H9 (cell line): ENCODE data around the gene CIPC. TPM values are rescaled to one million over a fixed set of nuclear protein-coding genes. Genes with fewer than 3 reads are reported as not detected.

Experiments used
- DNase-seq: peaks from one replicate; pipeline ENCODE4 v3.0.0-alpha.2; 2017
- H2AFZ ChIP-seq: one replicate; pipeline ENCODE4 v1.6.1; 2013; ENCODE audit warnings: mild to moderate bottlenecking, low read length, control low read depth, moderate library complexity
- H2AK5ac ChIP-seq: 2 replicates; pipeline ENCODE4 v1.6.1; 2013; ENCODE audit warnings: low read length, control low read depth, mixed read lengths; ENCODE audit not compliant: insufficient read length
- H2BK120ac ChIP-seq: one replicate; pipeline ENCODE4 v1.6.1; 2013; ENCODE audit warnings: low read depth, mild to moderate bottlenecking, low read length, control low read depth, inconsistent platforms; ENCODE audit not compliant: poor library complexity, severe bottlenecking
- H2BK12ac ChIP-seq: 2 replicates; pipeline ENCODE4 v1.6.1; 2013; ENCODE audit warnings: low read length, control low read depth, mixed read lengths, low read depth; ENCODE audit not compliant: insufficient read length
- H2BK15ac ChIP-seq: 2 replicates; pipeline ENCODE4 v1.6.1; 2013; ENCODE audit warnings: low read depth, low read length, control low read depth
- H2BK20ac ChIP-seq: one replicate; pipeline ENCODE4 v1.6.1; 2013; ENCODE audit warnings: low read depth, mild to moderate bottlenecking, low read length, control low read depth, inconsistent platforms; ENCODE audit not compliant: poor library complexity, severe bottlenecking
- H2BK5ac ChIP-seq: 2 replicates; pipeline ENCODE4 v1.6.1; 2013; ENCODE audit warnings: low read length, control low read depth, mixed read lengths; ENCODE audit not compliant: insufficient read length
- H3K14ac ChIP-seq: 2 replicates; pipeline ENCODE4 v1.6.1; 2013; ENCODE audit warnings: low read length, control low read depth; ENCODE audit not compliant: insufficient read depth
- H3K18ac ChIP-seq: 2 replicates; pipeline ENCODE4 v1.6.1; 2013; ENCODE audit warnings: low read depth, mild to moderate bottlenecking, mixed read lengths, low read length, control low read depth; ENCODE audit not compliant: insufficient read length
- H3K23ac ChIP-seq: 2 replicates; pipeline ENCODE4 v1.6.1; 2013; ENCODE audit warnings: low read length, control low read depth, mixed read lengths, low read depth; ENCODE audit not compliant: insufficient read length
- H3K23me2 ChIP-seq: 2 replicates; pipeline ENCODE4 v1.6.1; 2013; ENCODE audit warnings: low read depth, mild to moderate bottlenecking, mixed read lengths, low read length, control low read depth; ENCODE audit not compliant: insufficient read length, poor library complexity, severe bottlenecking
- H3K27ac ChIP-seq: 2 replicates; pipeline ENCODE4 v1.5.1; 2013; ENCODE audit warnings: low read length, control low read depth, mixed read lengths, low read depth; ENCODE audit not compliant: insufficient read length
- H3K27me3 ChIP-seq: 2 replicates; pipeline ENCODE4 v1.6.1; 2013; ENCODE audit warnings: low read length, control low read depth, inconsistent platforms; ENCODE audit not compliant: insufficient read depth
- H3K4ac ChIP-seq: 2 replicates; pipeline ENCODE4 v1.6.1; 2013; ENCODE audit warnings: low read depth, mild to moderate bottlenecking, control low read depth, inconsistent platforms, low read length, moderate library complexity
- H3K4me1 ChIP-seq: 2 replicates; pipeline ENCODE4 v1.6.1; 2013; ENCODE audit warnings: low read length, control low read depth, inconsistent platforms; ENCODE audit not compliant: insufficient read depth
- H3K4me2 ChIP-seq: 2 replicates; pipeline ENCODE4 v1.6.1; 2013; ENCODE audit warnings: low read length, control low read depth, mixed read lengths; ENCODE audit not compliant: insufficient read length, insufficient read depth
- H3K56ac ChIP-seq: 2 replicates; pipeline ENCODE4 v1.6.1; 2013; ENCODE audit warnings: low read depth, mild to moderate bottlenecking, mixed read lengths, low read length, control low read depth; ENCODE audit not compliant: insufficient read length
- H3K79me1 ChIP-seq: 2 replicates; pipeline ENCODE4 v1.6.1; 2013; ENCODE audit warnings: low read depth, mild to moderate bottlenecking, moderate library complexity, low read length, control low read depth, inconsistent platforms; ENCODE audit not compliant: insufficient read depth, poor library complexity, severe bottlenecking
- H3K79me2 ChIP-seq: 2 replicates; pipeline ENCODE4 v1.6.1; 2013; ENCODE audit warnings: low read length, control low read depth, inconsistent platforms; ENCODE audit not compliant: insufficient read depth
- H3K9ac ChIP-seq: 2 replicates; pipeline ENCODE4 v1.6.1; 2013; ENCODE audit warnings: low read length, control low read depth, mixed read lengths; ENCODE audit not compliant: insufficient read length; ENCODE audit errors: extremely low read depth
- H3K9me3 ChIP-seq: one replicate; pipeline ENCODE4 v1.6.1; 2013; ENCODE audit warnings: low read depth, low read length, inconsistent platforms; ENCODE audit not compliant: control insufficient read depth
- H3T11ph ChIP-seq: one replicate; pipeline ENCODE4 v1.6.1; 2013; ENCODE audit warnings: mild to moderate bottlenecking, low read length, control low read depth, inconsistent platforms
- H4K20me1 ChIP-seq: one replicate; pipeline ENCODE4 v1.6.1; 2013; ENCODE audit not compliant: control insufficient read depth, insufficient read length, insufficient read depth
- H4K5ac ChIP-seq: 2 replicates; pipeline ENCODE4 v1.6.1; 2013; ENCODE audit warnings: low read depth, mild to moderate bottlenecking, mixed read lengths, low read length, control low read depth; ENCODE audit not compliant: insufficient read length
- H4K8ac ChIP-seq: replicated peaks from 2 replicates; pipeline ENCODE4 v1.6.1; 2013; ENCODE audit warnings: low read length, control low read depth, mixed read lengths, low read depth; ENCODE audit not compliant: insufficient read length
- H4K91ac ChIP-seq: 2 replicates; pipeline ENCODE4 v1.6.1; 2013; ENCODE audit warnings: low read depth, mild to moderate bottlenecking, moderate library complexity, mixed read lengths, low read length, control low read depth; ENCODE audit not compliant: insufficient read length
- H3K27ac Mint-ChIP-seq, 3 experiments: 2 replicates in 2 of 3; 3 replicates in 1 of 3; pipeline ENCODE4 v1.8.0; 2020 to 2021; ENCODE audit warnings: mixed read lengths in 3 of 3, mild to moderate bottlenecking in 1 of 3, moderate library complexity in 1 of 3
- H3K27me3 Mint-ChIP-seq: 2 replicates; pipeline ENCODE4 v1.8.0; 2021; ENCODE audit warnings: low read depth, mild to moderate bottlenecking, moderate library complexity, mixed read lengths
- H3K36me3 Mint-ChIP-seq, 3 experiments: 2 replicates in 2 of 3; 3 replicates in 1 of 3; pipeline ENCODE4 v1.8.0; 2020 to 2021; ENCODE audit warnings: low read depth in 3 of 3, mixed read lengths in 3 of 3; ENCODE audit not compliant: insufficient read depth in 1 of 3
- H3K4me1 Mint-ChIP-seq, 2 experiments: 2 replicates each; pipeline ENCODE4 v1.8.0; 2020; ENCODE audit warnings: mixed read lengths in 2 of 2
- H3K4me3 Mint-ChIP-seq, 2 experiments: 2 replicates in 1 of 2; 3 replicates in 1 of 2; pipeline ENCODE4 v1.8.0; 2020 to 2021; ENCODE audit warnings: mild to moderate bottlenecking in 2 of 2, mixed read lengths in 2 of 2, moderate library complexity in 1 of 2
- H3K9me3 Mint-ChIP-seq, 2 experiments: 2 replicates in 1 of 2; 3 replicates in 1 of 2; pipeline ENCODE4 v1.8.0; 2020; ENCODE audit warnings: mild to moderate bottlenecking in 2 of 2, mixed read lengths in 2 of 2, moderate library complexity in 1 of 2
- WGBS: extraction: QIAGEN DNeasy Blood & Tissue Kit; methylation state at CpG from one replicate; pipeline ENCODE4 v1.1.7; 2013; ENCODE audit warnings: missing lambda C conversion rate, low lambda C conversion rate, mixed read lengths; ENCODE audit not compliant: insufficient read length; ENCODE audit errors: extremely low coverage; 5-methylcytosine and 5-hydroxymethylcytosine counted together
- total RNA-seq: library from RNA; stranded (reverse); gene quantifications from 2 replicates; pipeline ENCODE4 v1.2.1, GENCODE V29; 2021
- TF ChIP-seq, protein P1 (sequence below): fragments of 200-600 bp; sonication (generic); conservative IDR thresholded peaks from 3 replicates; pipeline ENCODE4 v1.8.0; 2021; ENCODE audit warnings: antibody characterized with exemption, mild to moderate bottlenecking

Gene CIPC
- total RNA-seq, 1 experiment from 2014 or later = 23.4 TPM

DNA sequence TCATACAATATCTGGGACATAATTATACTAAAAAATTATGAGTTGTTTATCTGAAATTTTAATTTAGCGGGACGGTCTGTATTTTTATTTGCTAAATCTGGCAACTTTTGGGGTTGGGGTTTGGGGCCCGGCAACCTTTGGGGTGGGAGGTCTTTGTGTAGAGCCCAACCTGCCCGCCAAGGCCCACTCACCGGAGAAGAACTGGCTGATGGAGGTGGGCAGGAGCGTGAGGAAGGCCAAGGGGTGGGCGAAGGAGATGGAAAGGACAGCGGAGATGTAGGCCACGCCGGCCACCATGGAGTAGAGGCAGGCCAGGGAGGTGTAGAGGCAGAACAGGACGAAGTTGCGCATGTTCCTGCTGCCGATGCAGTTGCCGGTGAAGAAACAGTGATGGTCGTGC, 41.0 kb downstream of the CIPC start:
- H3K4me3 Mint-ChIP-seq = peak overlapping the region; percentile 77 to 95
- no CpG with 5 or more reads among the region's 15 CpGs for whole genome bisulfite sequencing
- H3K9me3 ChIP-seq = no peaks in the 10 kb centered on the region
- H3K79me2 ChIP-seq = peaks cover 2% of the 10 kb centered on the region; the same call in 1 of the 2 replicates
- peaks cover 9 to 31% (median 29%) of the 10 kb centered on the region in 3 experiments for H3K36me3 Mint-ChIP-seq
- H3K14ac ChIP-seq = no peak overlapping the region; the same call in 1 of the 2 replicates
- H2BK12ac ChIP-seq = no peak overlapping the region
- no peak overlapping the region for H3K56ac ChIP-seq
- H3K18ac ChIP-seq = no peak overlapping the region
- H3K9ac ChIP-seq = no peak overlapping the region
- no peak overlapping the region for H2BK15ac ChIP-seq
- H3K4ac ChIP-seq = no peak overlapping the region
- no peak overlapping the region for H2BK20ac ChIP-seq
- H3K27ac Mint-ChIP-seq = no peak overlapping the region
- H3K23ac ChIP-seq = no peak overlapping the region
- no peak overlapping the region for H4K8ac ChIP-seq
- H3K9me3 Mint-ChIP-seq = no peaks in the 10 kb centered on the region
- DNase-seq = no peak
- H3K23me2 ChIP-seq = peaks cover 29% of the 10 kb centered on the region
- H4K5ac ChIP-seq = no peak overlapping the region
- H3K4me1 Mint-ChIP-seq = peaks cover 35 to 38% of the 10 kb centered on the region in 2 experiments
- H3K27me3 ChIP-seq = no peaks in the 10 kb centered on the region
- no peak overlapping the region for H2BK5ac ChIP-seq
- H3K27me3 Mint-ChIP-seq = peaks cover 23% of the 10 kb centered on the region
- peaks cover 5% of the 10 kb centered on the region; the same call in 1 of the 2 replicates for H3K4me1 ChIP-seq
- no peak overlapping the region for H3K27ac ChIP-seq
- no peak overlapping the region for H2AFZ ChIP-seq
- no peak overlapping the region for H3K4me2 ChIP-seq
- H3T11ph ChIP-seq = no peak overlapping the region
- no peaks in the 10 kb centered on the region for H3K79me1 ChIP-seq
- no peak overlapping the region for H2AK5ac ChIP-seq
- H2BK120ac ChIP-seq = no peak overlapping the region
- TF ChIP-seq, protein P1, sequence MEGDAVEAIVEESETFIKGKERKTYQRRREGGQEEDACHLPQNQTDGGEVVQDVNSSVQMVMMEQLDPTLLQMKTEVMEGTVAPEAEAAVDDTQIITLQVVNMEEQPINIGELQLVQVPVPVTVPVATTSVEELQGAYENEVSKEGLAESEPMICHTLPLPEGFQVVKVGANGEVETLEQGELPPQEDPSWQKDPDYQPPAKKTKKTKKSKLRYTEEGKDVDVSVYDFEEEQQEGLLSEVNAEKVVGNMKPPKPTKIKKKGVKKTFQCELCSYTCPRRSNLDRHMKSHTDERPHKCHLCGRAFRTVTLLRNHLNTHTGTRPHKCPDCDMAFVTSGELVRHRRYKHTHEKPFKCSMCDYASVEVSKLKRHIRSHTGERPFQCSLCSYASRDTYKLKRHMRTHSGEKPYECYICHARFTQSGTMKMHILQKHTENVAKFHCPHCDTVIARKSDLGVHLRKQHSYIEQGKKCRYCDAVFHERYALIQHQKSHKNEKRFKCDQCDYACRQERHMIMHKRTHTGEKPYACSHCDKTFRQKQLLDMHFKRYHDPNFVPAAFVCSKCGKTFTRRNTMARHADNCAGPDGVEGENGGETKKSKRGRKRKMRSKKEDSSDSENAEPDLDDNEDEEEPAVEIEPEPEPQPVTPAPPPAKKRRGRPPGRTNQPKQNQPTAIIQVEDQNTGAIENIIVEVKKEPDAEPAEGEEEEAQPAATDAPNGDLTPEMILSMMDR = no peak
- H4K20me1 ChIP-seq = no peaks in the 10 kb centered on the region
- H4K91ac ChIP-seq = no peak overlapping the region
